Neutrophil (primary cell): ENCODE results near the gene KLHL34.

Experiments used
- H3K27ac ChIP-seq: fragments of 200-600 bp; sonication (generic); 2 replicates; pipeline ENCODE4 v1.5.1; 2016; ENCODE audit warnings: mild to moderate bottlenecking, moderate library complexity
- H3K27me3 ChIP-seq: fragments of 200-600 bp; sonication (generic); 2 replicates; pipeline ENCODE4 v1.6.0; 2016; ENCODE audit warnings: mild to moderate bottlenecking
- H3K36me3 ChIP-seq: fragments of 200-600 bp; sonication (generic); 2 replicates; pipeline ENCODE4 v1.5.1; 2017
- H3K4me1 ChIP-seq, 2 experiments: fragments of 200-600 bp in 1 of 2; sonication (generic) in 1 of 2; 1 replicate in 1 of 2; 2 replicates in 1 of 2; pipeline versions ENCODE4 v1.5.1 to v1.6.1; 2013 to 2016; ENCODE audit warnings: low read depth in 1 of 2, low read length in 1 of 2, mild to moderate bottlenecking in 1 of 2, moderate library complexity in 1 of 2; ENCODE audit not compliant: control insufficient read depth in 1 of 2, insufficient read depth in 1 of 2
- H3K4me3 ChIP-seq, 2 experiments: fragments of 200-600 bp in 1 of 2; sonication (generic) in 1 of 2; 1 replicate in 1 of 2; 2 replicates in 1 of 2; pipeline ENCODE4 v1.5.1; 2013 to 2016; ENCODE audit warnings: low read depth in 1 of 2, low read length in 1 of 2, mild to moderate bottlenecking in 1 of 2, moderate library complexity in 1 of 2
- H3K9me3 ChIP-seq: fragments of 200-600 bp; sonication (generic); 2 replicates; pipeline ENCODE4 v1.5.1; 2016
- CTCF ChIP-seq: fragments of 200-600 bp; sonication (generic); IDR thresholded peaks from 2 replicates; pipeline ENCODE4 v1.5.1; 2016; ENCODE audit warnings: antibody characterized with exemption

KLHL34 gene

DNA sequence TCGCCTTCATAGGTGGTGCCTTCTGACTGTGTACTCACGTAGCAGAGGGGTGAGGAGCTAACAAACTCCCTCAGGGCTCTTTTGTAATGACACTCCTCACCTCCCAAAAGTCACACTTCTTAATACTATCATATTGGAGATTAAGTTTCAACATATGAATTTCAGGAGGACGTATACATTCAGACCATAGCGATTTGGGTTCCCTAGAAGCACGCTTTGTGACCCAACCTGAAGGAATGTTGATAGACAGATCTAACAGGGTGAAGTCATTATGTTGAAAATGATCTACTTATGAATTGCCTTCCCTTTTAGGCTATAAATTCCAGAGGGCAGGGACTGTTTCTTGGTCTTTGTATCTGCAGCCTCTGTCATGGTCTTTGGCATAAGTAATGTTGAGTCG is 3.2 kb upstream of the KLHL34 start:
- Histone ChIP-seq H3K36me3 (no peaks in the 10 kb centered on the region), H3K4me3 (no peak overlapping the region), H3K27ac (no peak overlapping the region), H3K27me3 (peaks cover 51% of the 10 kb centered on the region), H3K9me3 (no peaks in the 10 kb centered on the region), H3K4me1 (no peaks in the 10 kb centered on the region)
- TF ChIP-seq CTCF = no peak

DNA sequence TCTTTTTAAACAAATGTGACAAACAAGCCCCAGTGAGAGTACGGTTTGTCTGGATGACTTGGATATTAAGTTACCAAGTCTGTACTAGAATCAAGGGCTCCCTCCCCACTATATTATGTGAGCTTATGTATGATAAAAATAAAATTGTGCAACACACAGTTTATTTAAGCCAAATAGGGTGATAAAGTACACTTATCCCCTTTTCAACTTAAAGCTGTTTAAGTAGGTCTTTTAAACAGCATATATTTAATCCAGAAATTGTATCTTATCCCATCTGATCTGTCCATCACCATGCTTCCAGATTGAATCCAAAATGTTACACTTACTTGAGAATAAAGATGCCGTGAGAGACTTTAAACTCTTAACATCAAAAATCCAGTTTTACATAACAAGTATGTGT is 2.0 kb upstream of the KLHL34 start:
- H3K27me3 ChIP-seq = peaks cover 61% of the 10 kb centered on the region
- no peaks in the 10 kb centered on the region for H3K36me3 ChIP-seq
- TF ChIP-seq CTCF = no peak
- H3K27ac ChIP-seq = no peak overlapping the region
- H3K4me1 ChIP-seq = no peaks in the 10 kb centered on the region
- no peaks in the 10 kb centered on the region for H3K9me3 ChIP-seq
- H3K4me3 ChIP-seq = no peak overlapping the region

- no peak for TF ChIP-seq CTCF
- Histone ChIP-seq H3K36me3 (no peaks in the 10 kb centered on the region), H3K4me3 (no peak overlapping the region), H3K4me1 (no peaks in the 10 kb centered on the region), H3K27me3 (peaks cover 61% of the 10 kb centered on the region), H3K27ac (no peak overlapping the region), H3K9me3 (no peaks in the 10 kb centered on the region)
These were observed 1.2 kb upstream of the KLHL34 start for GRCh38 chrX:21659320-21659719.

DNA sequence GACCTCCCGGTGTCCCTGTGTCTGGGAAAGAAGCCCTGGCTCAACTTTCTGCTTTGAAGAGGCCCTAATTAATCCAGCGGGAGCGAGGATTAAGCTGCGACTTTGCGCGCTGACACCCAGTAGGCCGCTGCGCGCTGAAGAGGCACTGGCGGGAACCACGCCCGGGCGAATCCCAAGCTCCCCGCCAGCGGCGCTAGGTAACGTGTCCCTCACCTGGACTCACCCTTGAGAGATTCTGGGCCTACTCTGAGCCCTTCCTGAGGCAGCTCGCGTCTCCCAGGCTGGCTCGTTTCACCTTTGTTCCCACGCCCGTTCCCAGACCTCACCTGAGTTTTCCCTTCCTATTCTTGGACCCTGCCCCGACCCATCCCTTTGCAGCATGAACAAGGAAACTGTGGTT is 616 bp upstream of the KLHL34 start:
- Histone ChIP-seq H3K4me3 (no peak overlapping the region), H3K9me3 (no peaks in the 10 kb centered on the region), H3K27me3 (peaks cover 61% of the 10 kb centered on the region), H3K36me3 (no peaks in the 10 kb centered on the region), H3K4me1 (no peaks in the 10 kb centered on the region), H3K27ac (no peak overlapping the region)
- no peak for TF ChIP-seq CTCF

GRCh38 chrX:21657318-21658151 is 595 bp downstream of the KLHL34 start:
- no peak overlapping the region for H3K27ac ChIP-seq

More at GRCh38 chrX:21657318-21658151, 595 bp downstream of the KLHL34 start:
- no peak for TF ChIP-seq CTCF
- Histone ChIP-seq H3K4me3 (no peak overlapping the region), H3K27me3 (peaks cover 61% of the 10 kb centered on the region), H3K4me1 (no peaks in the 10 kb centered on the region), H3K36me3 (no peaks in the 10 kb centered on the region), H3K9me3 (no peaks in the 10 kb centered on the region)
